DND-41 (cell line): ENCODE results near the gene CCDC148.

Experiments used
- EZH2 ChIP-seq: IDR thresholded peaks from 3 replicates; pipeline ENCODE4 v1.6.1; 2012; ENCODE audit warnings: borderline replicate concordance, low read depth, mild to moderate bottlenecking, moderate library complexity, low read length, inconsistent platforms; ENCODE audit not compliant: severe bottlenecking
- TF ChIP-seq, protein P1 (sequence below): IDR thresholded peaks from 2 replicates; pipeline ENCODE4 v1.5.1; 2012; ENCODE audit warnings: borderline replicate concordance, low read length, moderate library complexity, mild to moderate bottlenecking; ENCODE audit not compliant: poor library complexity, severe bottlenecking; ENCODE audit errors: extremely low read depth

DNA sequence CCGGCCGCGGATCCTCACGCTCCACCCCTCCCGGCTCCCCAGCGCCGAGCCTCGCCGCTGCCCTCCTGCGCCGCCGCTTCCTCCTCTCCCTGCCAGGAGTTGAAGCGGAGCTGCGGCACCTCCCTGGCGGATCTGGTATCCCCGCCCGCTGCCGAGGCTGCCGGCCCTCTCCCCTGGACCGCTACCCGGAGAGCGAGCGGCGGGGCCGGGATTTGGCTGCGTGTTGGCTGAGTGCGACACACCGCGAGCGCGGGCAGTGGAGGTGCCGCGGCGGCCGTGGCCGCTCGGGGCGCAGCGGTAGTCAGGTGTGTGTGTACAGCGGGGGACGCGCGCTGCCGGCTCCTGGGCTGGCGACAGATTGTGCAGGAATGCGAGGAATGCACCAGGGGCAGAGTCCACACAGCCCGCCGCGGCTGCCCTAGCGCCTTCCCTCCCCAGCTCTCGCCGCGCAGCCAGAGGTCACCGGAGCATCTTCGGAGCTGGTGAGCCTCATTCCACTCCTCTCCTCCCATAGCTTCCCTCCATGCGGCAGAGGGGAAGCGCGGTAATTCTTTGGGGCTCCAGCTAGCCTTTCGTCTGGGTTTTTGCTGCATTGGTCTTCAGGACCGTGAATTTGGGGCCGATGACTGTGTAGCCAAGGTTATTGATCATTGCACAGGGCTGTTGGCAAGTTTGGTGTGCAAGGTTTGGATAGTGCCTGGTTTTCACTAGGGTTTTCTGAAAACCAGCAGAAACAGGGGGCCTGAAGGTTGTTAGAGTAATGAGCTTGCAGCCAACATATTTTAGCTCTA lies 1.5 kb upstream of the CCDC148 start:
- TF ChIP-seq, protein P1, sequence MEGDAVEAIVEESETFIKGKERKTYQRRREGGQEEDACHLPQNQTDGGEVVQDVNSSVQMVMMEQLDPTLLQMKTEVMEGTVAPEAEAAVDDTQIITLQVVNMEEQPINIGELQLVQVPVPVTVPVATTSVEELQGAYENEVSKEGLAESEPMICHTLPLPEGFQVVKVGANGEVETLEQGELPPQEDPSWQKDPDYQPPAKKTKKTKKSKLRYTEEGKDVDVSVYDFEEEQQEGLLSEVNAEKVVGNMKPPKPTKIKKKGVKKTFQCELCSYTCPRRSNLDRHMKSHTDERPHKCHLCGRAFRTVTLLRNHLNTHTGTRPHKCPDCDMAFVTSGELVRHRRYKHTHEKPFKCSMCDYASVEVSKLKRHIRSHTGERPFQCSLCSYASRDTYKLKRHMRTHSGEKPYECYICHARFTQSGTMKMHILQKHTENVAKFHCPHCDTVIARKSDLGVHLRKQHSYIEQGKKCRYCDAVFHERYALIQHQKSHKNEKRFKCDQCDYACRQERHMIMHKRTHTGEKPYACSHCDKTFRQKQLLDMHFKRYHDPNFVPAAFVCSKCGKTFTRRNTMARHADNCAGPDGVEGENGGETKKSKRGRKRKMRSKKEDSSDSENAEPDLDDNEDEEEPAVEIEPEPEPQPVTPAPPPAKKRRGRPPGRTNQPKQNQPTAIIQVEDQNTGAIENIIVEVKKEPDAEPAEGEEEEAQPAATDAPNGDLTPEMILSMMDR: peak; percentile 52
- no peak for TF ChIP-seq EZH2
